Measurements from ENCODE around the gene SUMF2. TPM values are rescaled to one million over a fixed set of nuclear protein-coding genes. Genes with fewer than 3 reads are reported as not detected.

Gene SUMF2
- total and polyA plus RNA-seq, 2 donors (not counting 3 experiments of a cell fraction or from before 2014, with no cell fraction given) = 91.3 to 110 TPM

GRCh38 chr7:56051053-56051338 lies 13.1 kb upstream of the SUMF2 start:
- peak overlapping the region; percentile 79 for H3K4me2 ChIP-seq (ENCODE audit: insufficient read depth, low read length)
- H3K27me3 ChIP-seq (ENCODE audit: control insufficient read depth in 2 of 2, insufficient read depth in 2 of 2, low read length in 2 of 2) = no peaks in the 10 kb centered on the region
- CTCF ChIA-PET = interaction anchor here (0.9 to 2.5 kb wide), 13 partner anchors 10 to 409 kb away, joined by 3 to 17 read pairs (median 5); partner anchors contain the start of gene NIPSNAP2
- POLR2A ChIA-PET = interaction anchor here (0.6 to 1.9 kb wide), 8 partner anchors 8 to 86 kb away, joined by 3 to 27 read pairs (median 8); partner anchors contain the start of genes CHCHD2 and SUMF2
- intact Hi-C loops (cut with micrococcal nuclease) (loop anchor here (1.0 to 5.0 kb wide), 6 partner anchors 13 to 684 kb away; partner anchors contain the start of genes LANCL2, NIPSNAP2 and SUMF2), dilution Hi-C loops (cut with MboI; ENCODE audit: extremely low pct_ligation_motif_present, low sequenced_read_pairs) (no loop called here)
- H3K79me2 ChIP-seq (ENCODE audit: control insufficient read depth, insufficient read depth, low read length) = peaks cover 53% of the 10 kb centered on the region
- peaks cover 8 to 11% of the 10 kb centered on the region in 2 experiments for H3K36me3 ChIP-seq (ENCODE audit: control insufficient read depth in 2 of 2, extremely low read depth in 1 of 2, insufficient read depth in 2 of 2, low read length in 2 of 2)
- TF ChIP-seq JUN (IDR thresholded peaks at IDR 0.05; ENCODE audit: borderline replicate concordance, insufficient read depth, insufficient read length, low read depth) (no peak), FOS (IDR thresholded peaks at IDR 0.05; ENCODE audit: borderline replicate concordance, insufficient read depth, low read length) (no peak), MAX (IDR thresholded peaks at IDR 0.05; ENCODE audit: insufficient read depth, insufficient read length) (no peak), EZH2 (IDR thresholded peaks at IDR 0.05; ENCODE audit: borderline replicate concordance, low read depth, low read length, severe bottlenecking) (no peak), CTCF (IDR thresholded peaks at IDR 0.05; ENCODE audit: extremely low read depth in 1 of 2, insufficient read depth in 1 of 2, low read depth in 1 of 2, low read length in 2 of 2) (no peak), MYC (IDR thresholded peaks at IDR 0.05; ENCODE audit: low read depth, low read length) (no peak), POLR2A (IDR thresholded peaks at IDR 0.05; ENCODE audit: low read depth, low read length) (no peak), POLR2AphosphoS5 (IDR thresholded peaks at IDR 0.05; ENCODE audit: insufficient read depth, low read depth, low read length) (no peak), GATA2 (IDR thresholded peaks at IDR 0.05; ENCODE audit: insufficient read depth, insufficient read length, low read depth, low read length) (no peak)
- TSS peak; percentile 90 for BruUV-seq (replicated peaks)
- H2AFZ ChIP-seq (ENCODE audit: low read depth, low read length) = peak overlapping the region; percentile 12
- no peaks in the 10 kb centered on the region for H3K9me3 ChIP-seq (replicated peaks; ENCODE audit: control insufficient read depth, insufficient read depth, low read length)
- peak overlapping the region; percentile 81 for H3K27ac ChIP-seq (ENCODE audit: insufficient read depth, low read depth, low read length)
- peaks cover 47% of the 10 kb centered on the region for H3K4me1 ChIP-seq (ENCODE audit: control insufficient read depth, extremely low read depth, insufficient read depth, low read length)
- peak overlapping the region; percentile 92 for H3K9ac ChIP-seq (replicated peaks; ENCODE audit: extremely low read depth, insufficient read depth, low read length)
- DNase-seq (ENCODE audit: low read depth, low spot score) = no peak
- no peaks in the 10 kb centered on the region for H4K20me1 ChIP-seq (replicated peaks; ENCODE audit: control insufficient read depth, extremely low read depth, insufficient read depth, low read length)
- H3K9me1 ChIP-seq (replicated peaks; ENCODE audit: control insufficient read depth, extremely low read depth, insufficient read depth, low read length) = no peaks in the 10 kb centered on the region
- no peak for FAIRE-seq
- H3K4me3 ChIP-seq (replicated peaks in 1 of 3; ENCODE audit: insufficient read depth in 1 of 3, low read depth in 1 of 3, low read length in 3 of 3) = peak overlapping the region; percentile 13 to 86 (median 86)
